Tibial nerve (tissue), 4 donors: ENCODE data around the gene NCKAP1.

Experiments
- CTCF ChIP-seq, 5 experiments: fragments of 200-600 bp in 3 of 5; fragments of 450-650 bp in 2 of 5; sonication (generic) in 3 of 5; IDR thresholded peaks; one replicate each; pipeline ENCODE4 v1.5.1; 2016 to 2019; ENCODE audit warnings: antibody characterized with exemption in 5 of 5, mild to moderate bottlenecking in 3 of 5, moderate library complexity in 2 of 5
- EP300 ChIP-seq, 2 donors: sonication (generic); formaldehyde crosslinking; IDR thresholded peaks; one replicate each; pipeline ENCODE4 v1.6.1; 2017; ENCODE audit warnings: antibody characterized with exemption in 2 of 2, mild to moderate bottlenecking in 1 of 2
- POLR2A ChIP-seq, 2 donors: fragments of 450-650 bp; IDR thresholded peaks; one replicate each; pipeline ENCODE4 v1.6.1; 2017; ENCODE audit warnings: antibody characterized with exemption in 2 of 2, mild to moderate bottlenecking in 2 of 2, moderate library complexity in 2 of 2

DNA sequence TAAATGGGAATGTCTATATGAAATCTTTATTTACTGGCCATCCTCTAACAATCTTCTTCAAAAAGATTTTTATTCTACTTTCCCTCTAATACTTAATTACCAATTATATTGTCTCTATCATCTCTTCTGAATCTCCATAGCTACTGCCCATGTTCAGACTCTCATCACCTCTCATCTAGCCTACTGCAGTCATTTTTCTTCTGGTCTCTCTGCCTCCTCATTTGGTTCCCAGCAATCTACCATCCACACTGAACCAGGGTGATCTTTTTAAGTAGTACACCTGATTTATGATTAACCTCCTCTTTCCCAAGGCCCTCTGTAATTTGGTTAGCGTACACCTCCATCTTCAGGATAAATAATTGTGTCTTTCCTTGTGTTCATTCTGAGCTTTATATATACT is 57.6 kb downstream of the NCKAP1 start:
- TF ChIP-seq CTCF (IDR thresholded peaks at IDR 0.05) (no peak), EP300 (IDR thresholded peaks at IDR 0.05) (no peak), POLR2A (IDR thresholded peaks at IDR 0.05) (no peak)
